Small intestine (tissue), 7 donors: ENCODE measurements around the gene PARD6B. TPM values are rescaled to one million over a fixed set of nuclear protein-coding genes. Genes with fewer than 3 reads are reported as not detected.
"Not testable (repeated sequence)": the region's sequence is repeated elsewhere in the genome, so short reads cannot be mapped to it uniquely, and the experiment has no call there.

Experiments used
- DNase-seq, 2 donors: peaks; one replicate each; pipeline versions ENCODE4 v3.0.0 to v3.0.0-alpha.2; 2013
- FAIRE-seq: peaks from 2 replicates; lab custom pipeline; 2012; peaks lifted over from hg19 to GRCh38; lab: Jason Lieb, UNC
- H3K27ac ChIP-seq, 3 donors: one replicate each; pipeline ENCODE4 v1.5.1; 2013; ENCODE audit warnings: low read length in 2 of 3, mild to moderate bottlenecking in 2 of 3, control low read depth in 1 of 3, inconsistent platforms in 1 of 3, low read depth in 1 of 3, moderate library complexity in 1 of 3
- H3K27me3 ChIP-seq, 3 donors: one replicate each; pipeline ENCODE4 v1.6.1; 2013; ENCODE audit warnings: low read length in 3 of 3, inconsistent platforms in 1 of 3; ENCODE audit not compliant: control insufficient read depth in 3 of 3, insufficient read depth in 3 of 3
- H3K36me3 ChIP-seq, 3 donors: one replicate each; pipeline ENCODE4 v1.6.1; 2013; ENCODE audit warnings: low read length in 3 of 3, inconsistent platforms in 1 of 3, low read depth in 1 of 3, mild to moderate bottlenecking in 1 of 3, moderate library complexity in 1 of 3; ENCODE audit not compliant: control insufficient read depth in 3 of 3, insufficient read depth in 2 of 3
- H3K4me1 ChIP-seq, 3 donors: one replicate each; pipeline ENCODE4 v1.6.1; 2013; ENCODE audit warnings: low read length in 2 of 3, inconsistent platforms in 1 of 3, low read depth in 1 of 3, mild to moderate bottlenecking in 1 of 3, moderate library complexity in 1 of 3; ENCODE audit not compliant: control insufficient read depth in 3 of 3, insufficient read depth in 2 of 3
- H3K4me3 ChIP-seq, 3 donors: one replicate each; pipeline ENCODE4 v1.5.1; 2013; ENCODE audit warnings: low read length in 3 of 3, control low read depth in 1 of 3, inconsistent platforms in 1 of 3, low read depth in 1 of 3, mild to moderate bottlenecking in 1 of 3, moderate library complexity in 1 of 3
- H3K9me3 ChIP-seq, 2 donors: one replicate each; pipeline ENCODE4 v1.6.1; 2013; ENCODE audit warnings: low read depth in 1 of 2, low read length in 1 of 2; ENCODE audit not compliant: control insufficient read depth in 2 of 2, insufficient read depth in 1 of 2
- WGBS, 3 donors: extraction: QIAGEN DNeasy Blood & Tissue Kit; methylation state at CpG; one replicate each; pipeline ENCODE4 v1.1.7; 2013; 5-methylcytosine and 5-hydroxymethylcytosine counted together
- polyA plus RNA-seq, 4 donors: library from polyadenylated mRNA; stranded (reverse) in 3 of 4; unstranded in 1 of 4; fragments of 200-250 nt in 3 of 4; fragments of 120-200 nt in 1 of 4; gene quantifications; one replicate each; pipeline versions ENCODE4 v1.2.1 to v1.2.3, GENCODE V29; 2013
- donor health status: healthy with polysubstance abuse.
- donor health status: control.
- donor health status: control.
- donor health status: Bipolar disorder and iron deficiency.
- donor health status: healthy.

Gene PARD6B
- polyA plus RNA-seq, 4 donors = 2.4 to 14.3 (median 9.0) TPM

GRCh38 chr20:50776122-50776817, 44.9 kb downstream of the PARD6B start:
- FAIRE-seq (no peak), DNase-seq (no peak)
- no peaks in the 10 kb centered on the region for H3K27me3 ChIP-seq
- H3K36me3 ChIP-seq = no peaks in the 10 kb centered on the region
- WGBS, 3 donors = 60 to 73% (median 62%) methylated on average over 8 of the region's 8 CpGs
- H3K4me3 ChIP-seq = no peak overlapping the region
- no peak overlapping the region for H3K27ac ChIP-seq
- H3K9me3 ChIP-seq = no peaks in the 10 kb centered on the region
- H3K4me1 ChIP-seq = no peaks in the 10 kb centered on the region

DNA sequence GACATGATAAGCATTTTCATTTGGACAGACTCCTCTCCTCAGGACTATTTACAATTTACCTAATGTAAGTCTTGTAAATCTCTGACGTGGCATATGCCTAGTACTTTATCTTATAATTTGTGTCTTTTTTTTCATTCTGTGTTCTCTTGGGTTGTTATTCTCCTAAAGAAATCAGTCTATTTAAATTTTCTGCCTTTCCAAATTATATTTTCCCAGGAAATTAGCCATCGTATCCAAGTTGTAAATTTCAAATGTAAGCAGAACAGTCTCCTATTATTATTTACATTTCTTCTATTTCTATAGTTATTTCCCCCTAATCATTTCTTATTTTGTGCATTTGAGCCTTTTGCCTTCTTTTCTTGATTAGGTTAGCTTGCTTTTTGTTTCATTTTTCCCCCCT, 46.0 kb downstream of the PARD6B start:
- no peak overlapping the region for H3K4me3 ChIP-seq
- FAIRE-seq (no peak), DNase-seq (no peak)
- 47 to 58% (median 54%) methylated on average over 2 of the region's 2 CpGs for WGBS, 3 donors
- no peaks in the 10 kb centered on the region for H3K4me1 ChIP-seq
- H3K9me3 ChIP-seq = no peaks in the 10 kb centered on the region
- H3K27me3 ChIP-seq = no peaks in the 10 kb centered on the region
- no peak overlapping the region for H3K27ac ChIP-seq
- no peaks in the 10 kb centered on the region for H3K36me3 ChIP-seq

DNA sequence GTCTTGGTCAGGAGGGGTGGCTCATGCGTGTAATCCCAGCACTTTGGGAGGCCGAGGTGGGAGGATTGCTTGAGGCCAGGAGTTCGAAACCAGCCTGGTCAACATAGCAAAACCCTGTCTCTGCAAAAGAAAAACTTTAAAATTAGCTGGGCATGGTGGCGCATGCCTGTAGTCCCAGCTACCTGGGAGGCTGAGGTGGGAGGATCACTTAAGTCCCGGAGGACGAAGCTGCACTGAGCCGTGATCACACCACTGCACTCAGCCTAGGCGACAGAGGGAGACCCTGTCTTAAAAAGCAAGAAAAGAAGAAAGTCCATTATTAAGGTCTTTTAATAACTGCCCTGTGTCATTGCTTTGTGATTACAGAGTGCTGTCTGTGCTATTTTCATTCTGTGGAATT, 47.6 kb downstream of the PARD6B start:
- 92 to 98% (median 96%) methylated on average over 8 of the region's 8 CpGs for WGBS, 3 donors
- not testable (repeated sequence) for FAIRE-seq, H3K36me3 ChIP-seq, H3K27me3 ChIP-seq, DNase-seq, H3K4me3 ChIP-seq, H3K9me3 ChIP-seq, H3K4me1 ChIP-seq, H3K27ac ChIP-seq

- WGBS, 3 donors = 93 to 94% (median 93%) methylated on average over 2 of the region's 2 CpGs
- FAIRE-seq = no peak
- peaks cover 0 to 5% (median 0%) of the 10 kb centered on the region in 3 donors for H3K4me1 ChIP-seq
- no peak for DNase-seq
- no peaks in the 10 kb centered on the region for H3K27me3 ChIP-seq
- no peaks in the 10 kb centered on the region for H3K36me3 ChIP-seq
- no peak overlapping the region for H3K27ac ChIP-seq
- no peak overlapping the region for H3K4me3 ChIP-seq
- H3K9me3 ChIP-seq = no peaks in the 10 kb centered on the region
Observed at GRCh38 chr20:50783390-50783789, 52.0 kb downstream of the PARD6B start.

- WGBS, 3 donors = 67 to 80% (median 79%) methylated on average over 6 of the region's 6 CpGs
- DNase-seq (no peak), FAIRE-seq (no peak)
- no peak overlapping the region for H3K4me3 ChIP-seq
- no peaks in the 10 kb centered on the region for H3K27me3 ChIP-seq
- no peaks in the 10 kb centered on the region for H3K9me3 ChIP-seq
- no peaks in the 10 kb centered on the region for H3K36me3 ChIP-seq
- H3K27ac ChIP-seq = no peak overlapping the region
- H3K4me1 ChIP-seq = peaks cover 0 to 10% (median 0%) of the 10 kb centered on the region in 3 donors
Observed at GRCh38 chr20:50783903-50784302, 52.5 kb downstream of the PARD6B start.

DNA sequence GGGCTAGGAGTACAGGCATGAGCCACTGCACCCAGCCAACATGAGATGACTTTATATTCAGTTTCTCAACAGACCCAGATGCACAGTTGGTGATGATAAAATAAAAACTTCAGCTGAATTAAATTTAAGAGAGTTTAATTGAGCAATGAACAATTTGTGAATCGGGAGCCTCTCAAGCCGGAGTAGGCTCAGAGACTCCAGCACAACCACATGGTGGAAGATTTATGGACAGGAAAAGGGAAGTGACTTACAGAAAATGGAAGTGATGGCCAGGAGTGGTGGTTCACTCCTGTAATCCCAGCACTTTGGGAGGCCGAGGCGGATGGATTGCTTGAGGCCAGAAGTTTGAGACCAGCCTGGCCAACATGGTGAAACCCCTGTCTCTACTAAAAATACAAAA, 53.1 kb downstream of the PARD6B start:
- H3K36me3 ChIP-seq = no peaks in the 10 kb centered on the region
- FAIRE-seq (no peak), DNase-seq (no peak)
- no peaks in the 10 kb centered on the region for H3K9me3 ChIP-seq
- no peak overlapping the region for H3K27ac ChIP-seq
- H3K4me1 ChIP-seq = peaks cover 0 to 13% (median 0%) of the 10 kb centered on the region in 3 donors
- WGBS, 3 donors = 83 to 93% (median 86%) methylated on average over 4 of the region's 4 CpGs
- H3K27me3 ChIP-seq = no peaks in the 10 kb centered on the region
- no peak overlapping the region for H3K4me3 ChIP-seq

- Histone ChIP-seq H3K9me3 (no peaks in the 10 kb centered on the region), H3K4me1 (peaks cover 0 to 33% (median 2%) of the 10 kb centered on the region in 3 donors), H3K27me3 (no peaks in the 10 kb centered on the region), H3K27ac (no peak overlapping the region), H3K36me3 (no peaks in the 10 kb centered on the region), H3K4me3 (no peak overlapping the region)
- DNase-seq = no peak
- FAIRE-seq = no peak
- 87 to 90% (median 89%) methylated on average over 9 of the region's 9 CpGs for WGBS, 3 donors
Observed at GRCh38 chr20:50786703-50787102, 55.3 kb downstream of the PARD6B start.

GRCh38 chr20:50787181-50787580, 55.8 kb downstream of the PARD6B start:
- Histone ChIP-seq H3K9me3 (no peaks in the 10 kb centered on the region), H3K4me1 (peaks cover 0 to 33% (median 2%) of the 10 kb centered on the region in 3 donors), H3K4me3 (no peak overlapping the region), H3K36me3 (no peaks in the 10 kb centered on the region), H3K27ac (no peak overlapping the region), H3K27me3 (no peaks in the 10 kb centered on the region)
- no peak for DNase-seq
- no peak for FAIRE-seq
- 82 to 97% (median 90%) methylated on average over 2 of the region's 2 CpGs for WGBS, 3 donors
